GM21390 (cell line): Measurements from ENCODE around the gene PCDHB13.
"Not testable (repeated sequence)": the region's sequence is repeated elsewhere in the genome, so short reads cannot be mapped to it uniquely, and the experiment has no call there.

Source experiments
- ATAC-seq: cut with Tn5 transposase; IDR thresholded peaks from one replicate; pipeline ENCODE4 v1.9.1; 2021; ENCODE audit not compliant: unreplicated experiment

The PCDHB13 gene

GRCh38 chr5:141201126-141201525, 12.6 kb upstream of the PCDHB13 start:
- ATAC-seq, result not testable (repeated sequence)

DNA sequence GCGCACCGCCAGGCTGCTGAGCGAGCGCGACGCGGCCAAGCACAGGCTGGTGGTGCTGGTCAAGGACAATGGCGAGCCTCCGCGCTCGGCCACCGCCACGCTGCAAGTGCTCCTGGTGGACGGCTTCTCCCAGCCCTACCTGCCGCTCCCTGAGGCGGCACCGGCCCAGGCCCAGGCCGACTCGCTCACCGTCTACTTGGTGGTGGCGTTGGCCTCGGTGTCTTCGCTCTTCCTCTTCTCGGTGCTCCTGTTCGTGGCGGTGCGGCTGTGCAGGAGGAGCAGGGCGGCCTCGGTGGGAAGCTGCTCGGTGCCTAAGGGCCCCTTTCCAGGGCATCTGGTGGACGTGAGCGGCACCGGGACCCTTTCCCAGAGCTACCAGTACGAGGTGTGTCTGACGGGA, 12.1 kb upstream of the PCDHB13 start:
- not testable (repeated sequence) for ATAC-seq

DNA sequence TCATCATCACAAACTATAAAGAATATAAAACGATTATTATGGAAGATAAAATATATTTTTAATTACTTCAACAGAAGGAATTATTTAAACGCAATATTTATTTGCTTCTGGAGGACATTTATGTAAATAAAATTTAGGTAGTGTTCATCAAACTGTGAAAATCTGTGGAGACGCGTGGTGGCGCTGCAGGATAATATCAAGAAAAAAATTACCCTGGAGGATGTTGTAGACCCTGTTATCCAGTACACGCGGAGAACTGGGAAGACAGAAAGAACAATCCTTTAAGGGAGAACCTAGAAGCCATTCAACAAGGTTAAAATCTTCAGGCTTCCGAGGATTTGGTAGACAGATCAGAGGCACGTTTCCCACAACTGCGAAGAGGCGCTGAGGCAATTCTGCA, 5.2 kb upstream of the PCDHB13 start, which contains the start of gene PCDHB12:
PCDHB12 (plus strand) TSS at position 242 of the 400 bp plus-strand sequence. CDS start 189 bp downstream, outside the sequence.
- no peak for ATAC-seq

GRCh38 chr5:141210281-141210680, 3.4 kb upstream of the PCDHB13 start:
- ATAC-seq, result not testable (repeated sequence)

DNA sequence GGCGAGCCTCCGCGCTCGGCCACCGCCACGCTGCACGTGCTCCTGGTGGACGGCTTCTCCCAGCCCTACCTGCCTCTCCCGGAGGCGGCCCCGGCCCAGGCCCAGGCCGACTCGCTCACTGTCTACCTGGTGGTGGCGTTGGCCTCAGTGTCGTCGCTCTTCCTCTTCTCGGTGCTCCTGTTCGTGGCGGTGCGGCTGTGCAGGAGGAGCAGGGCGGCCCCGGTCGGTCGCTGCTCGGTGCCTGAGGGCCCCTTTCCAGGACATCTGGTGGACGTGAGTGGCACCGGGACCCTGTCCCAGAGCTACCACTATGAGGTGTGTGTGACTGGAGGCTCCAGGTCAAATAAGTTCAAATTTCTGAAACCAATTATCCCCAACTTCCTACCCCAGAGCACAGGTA, 2.9 kb upstream of the PCDHB13 start:
- not testable (repeated sequence) for ATAC-seq

- not testable (repeated sequence) for ATAC-seq
Measured at GRCh38 chr5:141214583-141214982, 864 bp downstream of the PCDHB13 start.

- ATAC-seq, result not testable (repeated sequence)
Measured at GRCh38 chr5:141215504-141215903, 1.8 kb downstream of the PCDHB13 start.

GRCh38 chr5:141216035-141216434, 2.3 kb downstream of the PCDHB13 start:
- ATAC-seq, result not testable (repeated sequence)

- no peak for ATAC-seq
Measured at GRCh38 chr5:141223112-141223783, 9.5 kb downstream of the PCDHB13 start, which contains the start of gene PCDHB14. TSS of gene PCDHB14 (plus strand) at chr5:141223343. CDS start at chr5:141223506, 163 bp downstream.

- ATAC-seq, result not testable (repeated sequence)
Measured at GRCh38 chr5:141224844-141225243, 11.1 kb downstream of the PCDHB13 start.

GRCh38 chr5:141225421-141225820, 11.7 kb downstream of the PCDHB13 start:
- not testable (repeated sequence) for ATAC-seq

DNA sequence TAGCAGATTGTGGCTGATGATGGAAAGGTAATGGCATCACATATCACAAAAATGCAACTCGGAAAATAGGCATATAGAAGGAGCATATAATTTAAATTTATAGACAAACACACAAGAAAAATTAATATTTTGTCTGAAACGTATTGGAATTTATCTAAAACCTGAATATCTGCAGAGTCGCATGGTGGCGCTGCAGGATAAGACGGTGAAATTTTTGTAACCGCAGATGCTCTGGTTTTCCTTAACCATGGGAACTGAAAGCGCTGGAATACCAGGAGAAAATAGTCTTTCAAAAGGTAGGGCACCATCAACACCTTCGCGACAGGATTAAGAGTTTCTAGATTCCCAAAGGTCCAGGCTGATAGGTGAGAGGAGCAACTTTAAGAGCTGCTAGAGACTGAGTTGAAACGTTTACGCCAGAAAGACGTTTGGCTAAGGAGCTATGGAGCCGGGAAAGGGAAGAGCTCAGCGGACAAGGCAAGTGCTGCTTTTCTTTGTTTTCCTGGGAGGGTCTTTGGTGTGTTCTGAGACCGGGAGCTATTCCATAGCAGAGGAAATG, 20.5 kb downstream of the PCDHB13 start:
- ATAC-seq, result no peak

GRCh38 chr5:141235922-141236321, 22.2 kb downstream of the PCDHB13 start:
- not testable (repeated sequence) for ATAC-seq

DNA sequence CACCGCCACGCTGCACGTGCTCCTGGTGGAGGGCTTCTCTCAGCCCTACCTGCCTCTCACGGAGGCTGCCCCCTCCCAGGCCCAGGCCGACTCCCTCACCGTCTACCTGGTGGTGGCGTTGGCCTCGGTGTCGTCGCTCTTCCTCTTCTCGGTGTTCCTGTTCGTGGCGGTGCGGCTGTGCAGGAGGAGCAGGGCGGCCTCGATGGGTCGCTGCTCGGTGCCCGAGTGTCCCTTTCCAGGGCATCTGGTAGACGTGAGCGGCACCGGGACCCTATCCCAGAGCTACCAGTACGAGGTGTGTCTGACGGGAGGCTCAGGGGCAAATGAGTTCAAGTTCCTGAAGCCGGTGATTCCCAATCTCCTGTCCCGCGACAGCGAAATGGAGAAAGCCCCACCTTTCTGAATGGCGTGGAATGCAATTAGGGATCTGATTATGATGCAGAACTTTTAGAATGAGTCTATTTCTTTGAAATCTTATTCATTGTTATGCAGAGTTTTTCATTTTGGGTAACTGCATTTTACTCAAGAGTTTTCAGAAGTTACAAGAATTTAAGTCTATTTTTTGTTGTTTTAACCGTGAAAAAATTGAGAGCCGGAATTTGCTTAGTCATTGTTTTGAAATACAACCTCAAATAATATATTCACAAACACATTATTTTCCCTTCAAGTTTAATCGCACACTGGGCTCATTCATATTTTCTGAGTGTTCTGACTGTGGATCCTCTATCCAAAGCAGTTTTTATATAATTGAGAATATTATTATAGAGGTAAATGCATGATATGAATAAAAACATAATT, 23.0 kb downstream of the PCDHB13 start:
- ATAC-seq, result no peak

GRCh38 chr5:141241496-141241895, 27.8 kb downstream of the PCDHB13 start:
- ATAC-seq, result no peak

GRCh38 chr5:141245250-141245717, 31.6 kb downstream of the PCDHB13 start, which contains the start of gene PCDHB15:
TSS of gene PCDHB15 (plus strand) at chr5:141245395. CDS start at chr5:141245579, 184 bp downstream.
- ATAC-seq, result no peak

- not testable (repeated sequence) for ATAC-seq
Measured at GRCh38 chr5:141246971-141247370, 33.3 kb downstream of the PCDHB13 start.

- ATAC-seq, result not testable (repeated sequence)
Measured at GRCh38 chr5:141247434-141247833, 33.7 kb downstream of the PCDHB13 start.

DNA sequence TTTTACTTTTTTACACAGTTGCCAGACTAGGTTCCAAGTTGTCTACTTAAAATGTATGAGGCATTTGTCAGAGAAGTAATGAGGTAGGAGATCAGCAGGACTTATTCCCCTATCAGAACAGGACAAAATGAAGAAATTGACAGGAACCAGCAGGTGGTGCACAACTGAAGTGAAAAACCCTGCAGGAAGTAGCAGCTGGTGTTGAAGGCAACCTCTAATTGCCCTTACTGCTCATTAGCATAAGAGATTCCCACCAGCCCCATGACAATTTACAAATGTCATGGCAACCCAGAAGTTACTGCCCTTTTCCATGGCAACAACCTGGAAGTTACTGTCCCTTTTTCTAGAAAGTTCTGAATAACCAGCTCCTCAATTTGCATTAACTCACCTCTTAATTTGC, 36.9 kb downstream of the PCDHB13 start:
- ATAC-seq, result no peak

DNA sequence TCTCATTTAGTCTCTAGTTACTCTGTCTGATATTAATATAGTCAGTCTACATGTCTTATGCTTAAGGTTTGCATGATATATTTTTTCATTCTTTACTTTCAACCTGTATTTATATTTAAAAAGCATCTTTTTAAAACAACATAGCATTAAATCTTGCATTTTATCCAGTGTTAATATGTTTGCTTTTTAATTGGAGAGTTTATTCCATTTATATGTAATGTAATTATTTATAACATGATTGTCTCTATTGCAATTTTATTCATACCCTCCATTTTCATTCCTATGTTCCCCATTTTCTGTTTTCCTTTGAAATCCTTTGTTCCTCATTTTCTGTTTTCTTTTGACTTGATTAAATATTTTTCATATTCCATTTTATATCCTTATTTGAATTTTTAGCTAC, 44.7 kb downstream of the PCDHB13 start:
- no peak for ATAC-seq

GRCh38 chr5:141258948-141259347, 45.2 kb downstream of the PCDHB13 start:
- ATAC-seq, result no peak
